ENCODE results near the gene JAM2.
"Not testable (repeated sequence)": the region's sequence is repeated elsewhere in the genome, so short reads cannot be mapped to it uniquely, and the experiment has no call there.

Gene JAM2

GRCh38 chr21:25687787-25688186 lies 48.7 kb downstream of the JAM2 start:
- ChIA-PET CTCF (no interaction called here), POLR2A (no interaction called here)
- DNase-seq (ENCODE audit: extremely low spot score): no peak
- TF ChIP-seq CTCF (IDR thresholded peaks at IDR 0.05; ENCODE audit: control extremely low read depth, extremely low read depth, low read depth, missing control alignments): no peak

GRCh38 chr21:25688275-25689155 lies 49.5 kb downstream of the JAM2 start:
- ChIA-PET POLR2A (no interaction called here), CTCF (interaction anchor here (1.3 kb wide), 1 partner anchor 11 kb away, joined by 4 read pairs; no protein-coding TSS in a partner anchor)
- DNase-seq (ENCODE audit: extremely low spot score): no peak
- TF ChIP-seq CTCF (IDR thresholded peaks at IDR 0.05; ENCODE audit: control extremely low read depth, extremely low read depth, low read depth, missing control alignments): no peak

- POLR2A ChIA-PET: no interaction called here
- TF ChIP-seq CTCF (IDR thresholded peaks at IDR 0.05; ENCODE audit: control extremely low read depth, extremely low read depth, low read depth, missing control alignments): no peak
- no peak for DNase-seq (ENCODE audit: extremely low spot score)
- CTCF ChIA-PET: interaction anchor here (1.3 kb wide), 1 partner anchor 10 kb away, joined by 4 read pairs; no protein-coding TSS in a partner anchor
Observed at GRCh38 chr21:25689226-25689625, 50.2 kb downstream of the JAM2 start.

GRCh38 chr21:25691976-25692375 lies 52.9 kb downstream of the JAM2 start:
- no peak for DNase-seq (ENCODE audit: extremely low spot score)
- ChIA-PET POLR2A (no interaction called here), CTCF (interaction anchor here (1.1 kb wide), 1 partner anchor 65 kb away, joined by 3 read pairs; no protein-coding TSS in a partner anchor)
- no peak for TF ChIP-seq CTCF (IDR thresholded peaks at IDR 0.05; ENCODE audit: control extremely low read depth, extremely low read depth, low read depth, missing control alignments)

GRCh38 chr21:25695461-25695860 lies 56.4 kb downstream of the JAM2 start:
- POLR2A ChIA-PET, CTCF ChIA-PET: not testable (repeated sequence)

GRCh38 chr21:25700741-25701140 lies 61.7 kb downstream of the JAM2 start:
- no peak for TF ChIP-seq CTCF (IDR thresholded peaks at IDR 0.05; ENCODE audit: control extremely low read depth, extremely low read depth, low read depth, missing control alignments)
- DNase-seq (ENCODE audit: extremely low spot score): no peak
- ChIA-PET CTCF (interaction anchor here (1.0 to 2.6 kb wide), 7 partner anchors 9 to 92 kb away, joined by 3 to 16 read pairs (median 4); no protein-coding TSS in a partner anchor), POLR2A (no interaction called here)

More at GRCh38 chr21:25695461-25695860, 56.4 kb downstream of the JAM2 start:
- DNase-seq (ENCODE audit: extremely low spot score): not testable (repeated sequence)

- no peak for TF ChIP-seq CTCF (IDR thresholded peaks at IDR 0.05; ENCODE audit: control extremely low read depth, extremely low read depth, low read depth, missing control alignments)
- ChIA-PET CTCF (interaction anchor here (1.0 to 2.6 kb wide), 5 partner anchors 10 to 93 kb away, joined by 3 to 16 read pairs (median 4); no protein-coding TSS in a partner anchor), POLR2A (no interaction called here)
- DNase-seq (ENCODE audit: extremely low spot score): no peak
Observed at GRCh38 chr21:25701529-25701928, 62.5 kb downstream of the JAM2 start.

All from GM10248 (cell line).